Cerebellar nuclear complex (tissue), 1 donor: ENCODE measurements around the gene TEKT5.

ENCODE experiments used
- DNase-seq, 2 experiments: peaks; one replicate each; lab custom pipeline; 2025; lab: John Stamatoyannopoulos, UW

Gene TEKT5

DNA sequence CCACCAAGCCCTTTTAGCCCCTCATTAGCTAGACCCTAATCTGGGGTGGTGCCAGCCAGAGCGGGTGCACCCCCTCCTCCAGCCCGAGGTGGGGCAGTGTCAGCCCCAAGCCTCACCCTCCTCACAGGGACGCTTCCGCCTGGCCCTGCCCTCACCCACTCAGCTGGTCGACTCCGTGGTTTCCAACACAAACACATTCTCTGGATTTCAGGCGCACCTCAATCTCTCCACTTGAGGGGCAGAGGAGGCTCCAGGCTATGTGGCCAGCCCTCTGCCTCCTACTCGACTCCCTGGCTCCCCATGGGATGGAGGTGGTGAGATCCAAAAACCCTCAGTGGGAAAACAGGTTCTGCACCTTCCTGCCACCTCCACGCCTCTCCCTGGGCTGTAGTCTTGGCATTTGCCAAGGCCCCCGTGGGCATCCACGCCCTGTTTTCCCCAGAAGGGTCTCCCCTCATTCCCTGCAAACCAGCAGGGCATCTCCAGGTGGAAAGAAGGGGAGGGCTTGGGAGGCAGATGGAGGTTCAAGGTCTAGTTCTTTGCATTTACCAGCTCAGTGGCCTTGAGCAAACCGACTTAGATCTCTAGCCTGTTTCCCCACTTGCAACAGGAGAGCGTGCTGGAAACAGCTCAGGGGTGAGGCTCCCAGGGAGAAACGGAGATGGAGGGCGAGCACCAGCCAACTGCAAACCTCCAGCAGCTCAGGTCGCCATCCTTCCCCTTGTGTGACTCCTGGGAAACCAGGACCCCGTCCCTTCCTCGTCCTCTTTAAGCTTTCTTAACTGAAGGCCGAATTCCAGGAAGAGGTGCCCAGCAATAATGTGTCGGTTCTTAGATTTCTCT, 116.0 kb downstream of the TEKT5 start:
- DNase-seq: no peak
